Left lung (tissue), 10 donors: ENCODE data around the gene BEAN1. TPM values are rescaled to one million over a fixed set of nuclear protein-coding genes. Genes with fewer than 3 reads are reported as not detected.

Experiments used
- ATAC-seq: fragments of 200-7000 bp; cut with Tn5 transposase; one replicate; pipeline ENCODE4 v1.9.1; 2020; ENCODE audit warnings: moderate library complexity
- DNase-seq, 4 donors: peaks; one replicate each; pipeline ENCODE4 v3.0.0-alpha.2; 2013 to 2020
- H3K27ac ChIP-seq, 2 donors: fragments of 200-600 bp; sonication (generic) in 1 of 2; one replicate each; pipeline versions ENCODE4 v1.5.0 to v1.8.0; 2020 to 2021
- H3K27me3 ChIP-seq, 2 donors: fragments of 200-600 bp; sonication (generic) in 1 of 2; one replicate each; pipeline versions ENCODE4 v1.5.0 to v1.8.0; 2020 to 2021
- H3K36me3 ChIP-seq, 2 donors: fragments of 200-600 bp; sonication (generic) in 1 of 2; one replicate each; pipeline versions ENCODE4 v1.5.0 to v1.8.0; 2020 to 2021
- H3K4me1 ChIP-seq, 2 donors: fragments of 200-600 bp; one replicate each; pipeline ENCODE4 v1.8.0; 2021
- H3K4me3 ChIP-seq, 2 donors: fragments of 200-600 bp; sonication (generic) in 1 of 2; one replicate each; pipeline versions ENCODE4 v1.5.0 to v1.8.0; 2020 to 2021; ENCODE audit warnings: mild to moderate bottlenecking in 1 of 2
- H3K9me3 ChIP-seq, 2 donors: fragments of 200-600 bp; sonication (generic) in 1 of 2; one replicate each; pipeline versions ENCODE4 v1.5.0 to v1.8.0; 2020 to 2021
- CTCF ChIP-seq, 2 donors: fragments of 200-600 bp; sonication (generic) in 1 of 2; IDR thresholded peaks; one replicate each; pipeline versions ENCODE4 v1.5.0 to v1.8.0; 2021; ENCODE audit warnings: antibody characterized with exemption in 2 of 2
- intact Hi-C, 2 donors: fragments of 100-400 bp; cut with DNase I; formaldehyde crosslinking; loops; one replicate each; pipeline versions ENCODE4 v1.11.2 to v1.14.2; 2022
- polyA plus RNA-seq, 6 donors: library from polyadenylated mRNA; unstranded; fragments of 120-200 nt; gene quantifications; one replicate each; pipeline ENCODE4 v1.2.1, GENCODE V29; 2013; ENCODE audit not compliant: insufficient read length in 6 of 6
- total RNA-seq, 2 donors: library from RNA; stranded (reverse); fragmentation: NEBNext Ultra II Directional; extraction: Animal tissue kit (Norgen Biotek cat#: 25700); gene quantifications; one replicate each; pipeline ENCODE4 v1.2.1, GENCODE V29; 2021
- donor health status: DM: no; HTN: yes; CAD: no.
- donor health status: DM: no; HTN: no; CAD: no.

BEAN1 gene
- total and polyA plus RNA-seq, 8 donors = 0.65 to 13.6 (median 10.8) TPM

DNA sequence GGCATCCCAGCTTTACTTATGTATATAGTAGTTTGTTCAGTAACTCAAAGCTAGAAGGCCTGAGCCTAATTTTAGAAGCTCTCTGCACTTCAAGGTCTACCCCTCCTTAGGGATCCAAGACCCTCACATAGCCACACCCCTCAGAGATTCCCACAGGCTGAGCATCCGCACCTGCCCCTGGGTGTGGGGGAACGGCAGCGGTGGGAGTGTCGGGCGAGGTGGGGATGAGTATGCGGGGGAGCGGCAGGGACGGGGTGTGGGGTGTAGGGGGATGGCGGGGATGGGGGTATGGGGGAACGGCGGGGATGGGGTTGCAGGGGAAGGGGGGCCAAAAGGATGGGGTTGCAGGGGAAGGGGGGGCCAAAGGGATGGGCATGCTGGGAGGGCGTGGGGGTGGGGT, 24.9 kb upstream of the BEAN1 start:
- H3K36me3 ChIP-seq = peaks cover 0 to 19% of the 10 kb centered on the region in 2 donors
- H3K4me3 ChIP-seq = no peak overlapping the region
- peaks cover 0 to 19% of the 10 kb centered on the region in 2 donors for H3K27me3 ChIP-seq
- DNase-seq (no peak), ATAC-seq (no peak)
- TF ChIP-seq CTCF (IDR thresholded peaks at IDR 0.05) = no peak
- H3K27ac ChIP-seq = no peak overlapping the region
- peaks cover 0 to 7% of the 10 kb centered on the region in 2 donors for H3K4me1 ChIP-seq
- intact Hi-C loops = no loop called here
- H3K9me3 ChIP-seq = no peaks in the 10 kb centered on the region

GRCh38 chr16:66402591-66403230, 24.4 kb upstream of the BEAN1 start:
- peaks cover 0 to 19% of the 10 kb centered on the region in 2 donors for H3K36me3 ChIP-seq
- intact Hi-C loops = no loop called here

DNA sequence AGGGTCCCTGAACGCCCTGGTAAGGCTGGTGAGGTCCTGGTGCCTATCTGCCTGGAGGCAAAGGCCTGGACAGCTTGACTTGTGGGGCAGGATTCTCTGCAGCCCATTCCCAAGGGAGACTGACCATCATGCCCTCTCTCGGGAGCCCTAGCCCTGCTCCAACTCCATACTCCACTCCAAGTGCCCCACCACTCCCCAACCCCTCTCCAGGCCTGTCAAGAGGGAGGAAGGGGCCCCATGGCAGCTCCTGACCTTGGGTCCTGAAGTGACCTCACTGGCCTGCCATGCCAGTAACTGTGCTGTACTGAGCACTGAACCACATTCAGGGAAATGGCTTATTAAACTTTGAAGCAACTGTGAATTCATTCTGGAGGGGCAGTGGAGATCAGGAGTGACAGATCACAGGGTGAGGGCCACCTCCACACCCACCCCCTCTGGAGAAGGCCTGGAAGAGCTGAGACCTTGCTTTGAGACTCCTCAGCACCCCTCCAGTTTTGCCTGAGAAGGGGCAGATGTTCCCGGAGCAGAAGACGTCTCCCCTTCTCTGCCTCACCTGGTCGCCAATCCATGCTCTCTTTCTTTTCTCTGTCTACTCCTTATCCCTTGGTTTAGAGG, 23.5 kb upstream of the BEAN1 start:
- intact Hi-C loops = no loop called here
- DNase-seq (no peak), ATAC-seq (no peak)
- no peak overlapping the region for H3K4me3 ChIP-seq
- no peaks in the 10 kb centered on the region for H3K9me3 ChIP-seq
- peaks cover 0 to 12% of the 10 kb centered on the region in 2 donors for H3K36me3 ChIP-seq
- peaks cover 0 to 21% of the 10 kb centered on the region in 2 donors for H3K27me3 ChIP-seq
- H3K27ac ChIP-seq = no peak overlapping the region
- no peak for TF ChIP-seq CTCF (IDR thresholded peaks at IDR 0.05)
- peaks cover 6 to 20% of the 10 kb centered on the region in 2 donors for H3K4me1 ChIP-seq

More at GRCh38 chr16:66402591-66403230, 24.4 kb upstream of the BEAN1 start:
- TF ChIP-seq CTCF (IDR thresholded peaks at IDR 0.05) = no peak
- H3K4me1 ChIP-seq = peaks cover under 1 to 11% of the 10 kb centered on the region in 2 donors
- DNase-seq (no peak), ATAC-seq (no peak)
- H3K27ac ChIP-seq = no peak overlapping the region
- no peaks in the 10 kb centered on the region for H3K9me3 ChIP-seq
- H3K27me3 ChIP-seq = peaks cover 0 to 21% of the 10 kb centered on the region in 2 donors
- H3K4me3 ChIP-seq = no peak overlapping the region

GRCh38 chr16:66405057-66405783, 21.9 kb upstream of the BEAN1 start:
- Histone ChIP-seq H3K4me3 (no peak overlapping the region), H3K36me3 (peaks cover 0 to 12% of the 10 kb centered on the region in 2 donors), H3K9me3 (no peaks in the 10 kb centered on the region), H3K27ac (no peak overlapping the region), H3K4me1 (peaks cover 13 to 28% of the 10 kb centered on the region in 2 donors), H3K27me3 (peaks cover 0 to 21% of the 10 kb centered on the region in 2 donors)
- ATAC-seq (no peak), DNase-seq (no peak)
- intact Hi-C loops = loop anchor here in 1 of 2 donors (5.0 kb wide), 2 partner anchors 77 to 197 kb away; partner anchors contain the start of gene CMTM3
- TF ChIP-seq CTCF (IDR thresholded peaks at IDR 0.05) = no peak
